Neural cell (in vitro differentiated cells): ENCODE measurements around the gene GUCA1C. TPM values are rescaled to one million over a fixed set of nuclear protein-coding genes. Genes with fewer than 3 reads are reported as not detected.

ENCODE experiments used
- H2AFZ ChIP-seq: fragments of 200-600, 300-800 bp; sonication (generic), shearing (Covaris generic); 2 replicates; pipeline ENCODE4 v1.6.0; 2014; ENCODE audit warnings: low read depth, mild to moderate bottlenecking, antibody characterized with exemption, low read length, moderate library complexity
- H3F3A ChIP-seq: fragments of 200-600 bp; shearing (Covaris generic); 2 replicates; pipeline ENCODE4 v1.6.1; 2016; ENCODE audit warnings: mild to moderate bottlenecking, moderate library complexity, mixed read lengths, antibody characterized with exemption, low read length; ENCODE audit not compliant: insufficient read depth, poor library complexity, severe bottlenecking
- H3K27ac ChIP-seq: fragments of 200-600, 300-800 bp; sonication (generic), shearing (Covaris generic); 2 replicates; pipeline ENCODE4 v1.5.1; 2014; ENCODE audit warnings: mild to moderate bottlenecking, low read length, moderate library complexity
- H3K27me3 ChIP-seq: fragments of 300-800, 200-600 bp; sonication (generic), shearing (Covaris generic); 2 replicates; pipeline ENCODE4 v1.6.0; 2014; ENCODE audit warnings: mild to moderate bottlenecking, low read depth, low read length, moderate library complexity; ENCODE audit not compliant: insufficient read depth
- H3K36me3 ChIP-seq: fragments of 300-800, 200-600 bp; sonication (generic), shearing (Covaris generic); 2 replicates; pipeline ENCODE4 v1.5.1; 2014; ENCODE audit warnings: mild to moderate bottlenecking, antibody characterized with exemption, low read length, moderate library complexity; ENCODE audit not compliant: insufficient read depth
- H3K4me2 ChIP-seq: fragments of 300-800, 200-600 bp; sonication (generic), shearing (Covaris generic); 2 replicates; pipeline ENCODE4 v1.6.0; 2014; ENCODE audit warnings: mild to moderate bottlenecking, low read length
- H3K4me3 ChIP-seq: fragments of 300-800, 200-600 bp; sonication (generic), shearing (Covaris generic); 2 replicates; pipeline ENCODE4 v1.5.1; 2014; ENCODE audit warnings: mild to moderate bottlenecking, low read length, moderate library complexity
- H3K79me2 ChIP-seq: fragments of 200-600 bp; shearing (Covaris generic); replicated peaks from 2 replicates; pipeline ENCODE4 v1.6.0; 2014; ENCODE audit warnings: mild to moderate bottlenecking, low read length, moderate library complexity; ENCODE audit not compliant: insufficient read depth
- H3K9ac ChIP-seq: fragments of 300-800, 200-600 bp; sonication (generic), shearing (Covaris generic); 2 replicates; pipeline ENCODE4 v1.6.1; 2016; ENCODE audit warnings: mild to moderate bottlenecking, low read length, mixed read lengths
- H3K9me2 ChIP-seq: fragments of 200-600 bp; shearing (Covaris generic); 2 replicates; pipeline ENCODE4 v1.6.1; 2016; ENCODE audit warnings: mild to moderate bottlenecking, low read length, mixed read lengths; ENCODE audit not compliant: insufficient read depth
- H3K9me3 ChIP-seq: fragments of 200-600, 300-800 bp; sonication (generic), shearing (Covaris generic); 2 replicates; pipeline ENCODE4 v1.6.1; 2016; ENCODE audit warnings: mild to moderate bottlenecking, mixed run types, low read length, moderate library complexity, mixed read lengths
- H4K20me1 ChIP-seq: fragments of 200-600 bp; shearing (Covaris generic); 2 replicates; pipeline ENCODE4 v1.6.1; 2016; ENCODE audit warnings: mild to moderate bottlenecking, mixed run types; ENCODE audit not compliant: insufficient read depth
- CTCF ChIP-seq: fragments of 450-650 bp; IDR thresholded peaks from 2 replicates; pipeline ENCODE4 v1.5.1; 2014; ENCODE audit warnings: antibody characterized with exemption, mild to moderate bottlenecking, moderate library complexity; ENCODE audit not compliant: poor library complexity, severe bottlenecking
- EP300 ChIP-seq: fragments of 450-650 bp; conservative IDR thresholded peaks from 2 replicates; pipeline ENCODE4 v1.6.1; 2014; ENCODE audit warnings: antibody characterized with exemption, mild to moderate bottlenecking, moderate library complexity; ENCODE audit not compliant: poor library complexity, severe bottlenecking
- EZH2 ChIP-seq: fragments of 200-600, 300-800 bp; shearing (Covaris generic), sonication (generic); IDR thresholded peaks from 2 replicates; pipeline ENCODE4 v1.6.1; 2014; ENCODE audit warnings: antibody characterized with exemption, low read length, borderline replicate concordance, mild to moderate bottlenecking; ENCODE audit not compliant: insufficient read depth, poor library complexity, severe bottlenecking
- MXI1 ChIP-seq: fragments of 450-650 bp; conservative IDR thresholded peaks from 2 replicates; pipeline ENCODE4 v1.6.1; 2014; ENCODE audit warnings: antibody characterized with exemption, mild to moderate bottlenecking; ENCODE audit not compliant: poor library complexity, severe bottlenecking
- POLR2AphosphoS5 ChIP-seq: IDR thresholded peaks from 2 replicates; pipeline ENCODE4 v1.6.1; 2012
- RAD21 ChIP-seq: fragments of 450-650 bp; conservative IDR thresholded peaks from 2 replicates; pipeline ENCODE4 v1.6.1; 2014; ENCODE audit warnings: antibody characterized with exemption, mild to moderate bottlenecking, moderate library complexity
- SMC3 ChIP-seq: fragments of 450-650 bp; conservative IDR thresholded peaks from 2 replicates; pipeline ENCODE4 v1.6.1; 2014; ENCODE audit warnings: antibody characterized with exemption, mild to moderate bottlenecking, moderate library complexity; ENCODE audit not compliant: poor library complexity
- TAF1 ChIP-seq: IDR thresholded peaks from 2 replicates; pipeline ENCODE4 v1.6.1; 2012; ENCODE audit warnings: low read depth
- polyA plus RNA-seq: library from polyadenylated mRNA; depleted of rRNA; stranded (reverse); fragments of >200 nt; gene quantifications from 2 replicates; pipeline ENCODE4 v1.2.3, GENCODE V29; 2014
- TF ChIP-seq, protein P1 (sequence below): IDR thresholded peaks from 2 replicates; pipeline ENCODE4 v1.6.1; 2012; ENCODE audit warnings: borderline replicate concordance

GUCA1C gene
- polyA plus RNA-seq, 1 donor from 2014 or later, result not detected

DNA sequence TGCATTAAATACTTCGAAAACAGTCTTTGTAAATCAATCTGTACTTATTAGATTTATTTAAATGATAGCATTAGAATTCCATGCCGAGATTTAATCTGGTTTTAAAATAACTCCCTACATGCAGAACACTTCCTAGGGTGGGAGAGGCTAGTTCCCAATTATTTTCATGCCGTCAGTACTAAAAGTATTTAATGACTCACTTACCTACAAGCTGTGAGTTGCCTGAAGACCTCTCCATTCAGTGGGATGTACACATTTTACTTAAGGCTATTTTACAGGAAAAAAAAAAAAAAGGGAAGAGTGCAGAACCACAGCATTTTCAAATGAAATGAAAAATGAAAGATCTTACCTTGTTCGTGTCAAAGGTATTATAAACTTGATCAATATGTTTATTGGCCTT, 469 bp downstream of the GUCA1C start:
- Histone ChIP-seq H3K4me2 (no peak overlapping the region), H3K9me2 (no peaks in the 10 kb centered on the region), H3K79me2 (no peaks in the 10 kb centered on the region), H2AFZ (no peak overlapping the region), H3K4me3 (no peak overlapping the region), H3K27me3 (no peaks in the 10 kb centered on the region), H3K27ac (no peak overlapping the region), H3K36me3 (no peaks in the 10 kb centered on the region), H4K20me1 (no peaks in the 10 kb centered on the region), H3F3A (peaks cover 4% of the 10 kb centered on the region), H3K9ac (no peak overlapping the region), H3K9me3 (no peaks in the 10 kb centered on the region)
- TF ChIP-seq EP300 (no peak), TAF1 (no peak), MXI1 (no peak), POLR2AphosphoS5 (no peak), RAD21 (no peak), CTCF (no peak), SMC3 (no peak), EZH2 (no peak)
- TF ChIP-seq, protein P1, sequence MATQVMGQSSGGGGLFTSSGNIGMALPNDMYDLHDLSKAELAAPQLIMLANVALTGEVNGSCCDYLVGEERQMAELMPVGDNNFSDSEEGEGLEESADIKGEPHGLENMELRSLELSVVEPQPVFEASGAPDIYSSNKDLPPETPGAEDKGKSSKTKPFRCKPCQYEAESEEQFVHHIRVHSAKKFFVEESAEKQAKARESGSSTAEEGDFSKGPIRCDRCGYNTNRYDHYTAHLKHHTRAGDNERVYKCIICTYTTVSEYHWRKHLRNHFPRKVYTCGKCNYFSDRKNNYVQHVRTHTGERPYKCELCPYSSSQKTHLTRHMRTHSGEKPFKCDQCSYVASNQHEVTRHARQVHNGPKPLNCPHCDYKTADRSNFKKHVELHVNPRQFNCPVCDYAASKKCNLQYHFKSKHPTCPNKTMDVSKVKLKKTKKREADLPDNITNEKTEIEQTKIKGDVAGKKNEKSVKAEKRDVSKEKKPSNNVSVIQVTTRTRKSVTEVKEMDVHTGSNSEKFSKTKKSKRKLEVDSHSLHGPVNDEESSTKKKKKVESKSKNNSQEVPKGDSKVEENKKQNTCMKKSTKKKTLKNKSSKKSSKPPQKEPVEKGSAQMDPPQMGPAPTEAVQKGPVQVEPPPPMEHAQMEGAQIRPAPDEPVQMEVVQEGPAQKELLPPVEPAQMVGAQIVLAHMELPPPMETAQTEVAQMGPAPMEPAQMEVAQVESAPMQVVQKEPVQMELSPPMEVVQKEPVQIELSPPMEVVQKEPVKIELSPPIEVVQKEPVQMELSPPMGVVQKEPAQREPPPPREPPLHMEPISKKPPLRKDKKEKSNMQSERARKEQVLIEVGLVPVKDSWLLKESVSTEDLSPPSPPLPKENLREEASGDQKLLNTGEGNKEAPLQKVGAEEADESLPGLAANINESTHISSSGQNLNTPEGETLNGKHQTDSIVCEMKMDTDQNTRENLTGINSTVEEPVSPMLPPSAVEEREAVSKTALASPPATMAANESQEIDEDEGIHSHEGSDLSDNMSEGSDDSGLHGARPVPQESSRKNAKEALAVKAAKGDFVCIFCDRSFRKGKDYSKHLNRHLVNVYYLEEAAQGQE, result no peak

DNA sequence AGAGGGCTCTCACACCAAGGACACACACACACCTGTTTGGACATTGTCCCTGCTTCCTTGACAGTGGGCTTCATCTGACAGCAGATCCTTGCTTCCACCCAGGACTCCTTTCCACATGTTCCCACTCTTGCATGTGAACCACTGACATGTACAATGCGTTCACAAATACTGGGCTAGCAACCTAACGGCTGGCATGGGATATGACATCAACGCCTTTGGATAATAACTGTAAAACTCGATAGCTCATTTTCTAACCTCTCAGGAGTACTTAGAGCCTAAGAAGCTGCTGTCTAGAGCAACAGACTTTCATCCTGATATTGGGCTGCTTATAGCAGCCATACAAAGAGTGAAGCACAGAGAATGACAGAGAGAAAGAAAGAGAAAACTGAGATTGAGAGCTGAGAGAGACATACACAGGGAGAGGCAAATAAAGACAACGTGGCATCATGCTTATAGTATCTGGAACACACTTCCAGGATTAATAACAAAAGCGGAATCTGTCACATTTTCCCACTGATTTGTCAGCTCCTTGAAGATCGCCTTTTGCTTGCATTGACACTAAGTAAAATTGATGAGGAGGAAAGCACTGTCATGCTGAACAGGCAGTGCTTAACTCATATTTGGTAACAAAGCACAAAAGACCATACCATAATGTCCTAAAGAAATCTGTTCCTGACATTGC, 1.7 kb downstream of the GUCA1C start:
- H3K9ac ChIP-seq, result no peak overlapping the region
- H3K4me3 ChIP-seq, result peak overlapping the region; percentile 37
- H3K27ac ChIP-seq, result peak overlapping the region; percentile 59
- no peaks in the 10 kb centered on the region for H3K79me2 ChIP-seq
- H4K20me1 ChIP-seq, result no peaks in the 10 kb centered on the region
- H3K27me3 ChIP-seq, result no peaks in the 10 kb centered on the region
- H2AFZ ChIP-seq, result no peak overlapping the region
- H3K36me3 ChIP-seq, result no peaks in the 10 kb centered on the region
- no peaks in the 10 kb centered on the region for H3K9me2 ChIP-seq
- no peaks in the 10 kb centered on the region for H3K9me3 ChIP-seq
- no peak overlapping the region for H3K4me2 ChIP-seq
- peaks cover 4% of the 10 kb centered on the region for H3F3A ChIP-seq
- TF ChIP-seq SMC3 (no peak), MXI1 (peak; percentile 34), RAD21 (no peak), CTCF (no peak), EZH2 (no peak), POLR2AphosphoS5 (peak; percentile 60), TAF1 (no peak), EP300 (peak; percentile 80)
- TF ChIP-seq, protein P1, result peak; percentile 79
